Renal pelvis (tissue), 4 donors: ENCODE measurements around the gene CCL4L2. TPM values are rescaled to one million over a fixed set of nuclear protein-coding genes. Genes with fewer than 3 reads are reported as not detected.
"Not testable (repeated sequence)": the region's sequence is repeated elsewhere in the genome, so short reads cannot be mapped to it uniquely, and the experiment has no call there.

Source experiments
- DNase-seq: peaks from one replicate; pipeline ENCODE4 v3.0.0-alpha.2; 2013
- polyA plus RNA-seq, 3 donors: library from polyadenylated mRNA; unstranded; fragments of 120-200 nt; gene quantifications; one replicate each; pipeline ENCODE4 v1.2.1, GENCODE V29; 2013; ENCODE audit not compliant: insufficient read length in 3 of 3

CCL4L2 gene
- polyA plus RNA-seq, 3 donors: 0.53 to 0.84 (median 0.83) TPM

DNA sequence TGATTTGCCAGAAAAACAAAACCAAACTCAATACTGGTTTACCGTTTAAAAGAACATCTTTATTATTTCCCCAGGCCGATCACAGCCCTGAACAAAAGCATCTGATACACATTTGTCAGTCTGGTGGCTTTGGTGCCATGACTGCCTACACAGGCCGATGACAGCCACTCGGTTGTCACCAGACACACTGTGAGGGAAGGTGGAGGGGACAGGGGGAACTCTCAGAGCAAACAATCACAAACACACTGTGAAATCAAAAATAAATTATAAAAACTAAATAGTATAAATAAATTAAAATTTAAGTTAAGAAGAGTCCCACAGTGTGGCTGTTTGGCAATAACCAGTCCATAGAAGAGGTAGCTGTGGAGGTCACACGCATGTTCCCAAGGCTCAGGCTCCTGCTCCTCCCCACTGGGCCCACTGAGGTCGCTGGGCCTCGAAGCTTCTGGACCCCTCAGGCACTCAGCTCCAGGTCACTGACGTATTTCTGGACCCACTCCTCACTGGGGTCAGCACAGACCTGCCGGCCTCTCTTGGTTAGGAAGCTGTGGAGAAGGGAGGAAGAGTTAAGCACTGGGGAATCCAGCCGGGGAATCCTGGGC, 15.9 kb upstream of the CCL4L2 start:
- not testable (repeated sequence) for DNase-seq

GRCh38 chr17:36195434-36196130, 15.3 kb upstream of the CCL4L2 start:
- DNase-seq: no peak

- DNase-seq: no peak
Observed at GRCh38 chr17:36196131-36196486, 14.8 kb upstream of the CCL4L2 start.

GRCh38 chr17:36197387-36197703, 13.5 kb upstream of the CCL4L2 start:
- DNase-seq: no peak

DNA sequence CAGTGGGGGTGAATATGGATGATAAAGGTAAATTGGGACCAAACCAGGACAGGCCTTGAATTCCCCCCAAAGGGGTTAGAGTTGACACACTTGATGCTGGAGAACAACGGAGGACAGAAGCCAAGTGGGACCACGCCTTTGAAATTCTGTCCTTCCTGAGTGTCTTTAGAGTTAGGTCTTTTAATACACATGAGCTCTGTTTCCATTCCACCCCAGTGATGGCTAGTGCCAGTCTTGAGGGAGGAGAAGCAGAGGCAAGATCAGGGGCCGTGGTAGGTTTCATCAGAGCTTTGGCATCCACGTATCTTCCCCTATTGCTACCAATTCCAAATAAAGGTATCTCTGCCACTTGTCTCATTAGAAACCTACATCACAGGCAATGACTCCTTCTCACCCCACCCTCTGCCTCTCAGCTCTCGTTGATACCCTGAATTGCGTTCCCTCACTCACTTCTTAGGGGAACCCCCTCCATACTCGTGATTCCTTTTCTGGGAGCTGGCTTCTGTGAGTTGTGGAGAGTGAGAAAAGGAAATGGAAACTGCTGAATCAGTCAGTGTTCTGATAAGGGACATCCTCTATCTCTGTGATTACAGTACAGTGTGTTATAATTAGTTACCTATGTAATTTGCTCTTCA, 11.9 kb upstream of the CCL4L2 start:
- no peak for DNase-seq

DNA sequence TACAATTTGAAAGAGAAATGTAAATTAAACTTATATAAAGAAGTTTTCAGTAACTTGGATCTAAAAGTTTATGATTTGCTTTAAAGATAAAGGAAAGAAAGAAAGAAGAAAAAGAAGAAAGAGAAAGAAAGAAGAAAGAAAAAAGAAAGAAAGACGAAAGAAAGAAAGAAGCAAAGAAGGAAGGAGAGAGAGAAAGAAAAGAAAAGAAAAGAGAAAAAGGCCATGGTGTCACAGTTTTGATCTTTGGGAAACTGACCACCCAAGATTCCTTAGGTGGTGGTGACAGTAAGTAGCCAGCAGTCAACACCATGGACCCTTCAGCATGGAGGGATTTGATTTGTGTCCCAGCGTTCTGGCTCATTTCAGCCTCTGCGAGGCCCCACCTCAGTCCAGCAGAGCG, 9.8 kb upstream of the CCL4L2 start:
- not testable (repeated sequence) for DNase-seq

DNA sequence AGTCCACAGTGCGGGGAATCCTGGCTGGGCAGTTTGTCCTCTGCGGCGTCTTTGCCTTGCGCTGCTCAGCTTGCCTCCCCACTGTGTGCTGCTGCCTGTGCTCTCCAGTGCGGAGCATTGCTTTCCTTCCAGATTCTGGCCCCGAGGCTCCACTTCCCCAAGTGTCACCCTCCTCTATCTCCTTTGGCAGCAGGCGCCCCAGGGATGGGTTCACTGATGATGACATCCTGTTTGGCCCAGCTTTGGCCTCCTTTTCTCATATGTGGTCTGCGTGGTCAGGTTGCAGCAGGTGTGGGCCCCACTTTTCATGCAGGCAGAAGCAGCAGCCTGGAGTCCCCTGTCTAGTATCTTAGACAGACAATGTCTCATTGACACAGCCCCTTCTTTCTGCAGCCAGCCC, 9.4 kb upstream of the CCL4L2 start:
- DNase-seq: not testable (repeated sequence)

GRCh38 chr17:36203335-36203734, 7.5 kb upstream of the CCL4L2 start:
- no peak for DNase-seq

GRCh38 chr17:36204724-36205500, 6.0 kb upstream of the CCL4L2 start:
- no peak for DNase-seq

DNA sequence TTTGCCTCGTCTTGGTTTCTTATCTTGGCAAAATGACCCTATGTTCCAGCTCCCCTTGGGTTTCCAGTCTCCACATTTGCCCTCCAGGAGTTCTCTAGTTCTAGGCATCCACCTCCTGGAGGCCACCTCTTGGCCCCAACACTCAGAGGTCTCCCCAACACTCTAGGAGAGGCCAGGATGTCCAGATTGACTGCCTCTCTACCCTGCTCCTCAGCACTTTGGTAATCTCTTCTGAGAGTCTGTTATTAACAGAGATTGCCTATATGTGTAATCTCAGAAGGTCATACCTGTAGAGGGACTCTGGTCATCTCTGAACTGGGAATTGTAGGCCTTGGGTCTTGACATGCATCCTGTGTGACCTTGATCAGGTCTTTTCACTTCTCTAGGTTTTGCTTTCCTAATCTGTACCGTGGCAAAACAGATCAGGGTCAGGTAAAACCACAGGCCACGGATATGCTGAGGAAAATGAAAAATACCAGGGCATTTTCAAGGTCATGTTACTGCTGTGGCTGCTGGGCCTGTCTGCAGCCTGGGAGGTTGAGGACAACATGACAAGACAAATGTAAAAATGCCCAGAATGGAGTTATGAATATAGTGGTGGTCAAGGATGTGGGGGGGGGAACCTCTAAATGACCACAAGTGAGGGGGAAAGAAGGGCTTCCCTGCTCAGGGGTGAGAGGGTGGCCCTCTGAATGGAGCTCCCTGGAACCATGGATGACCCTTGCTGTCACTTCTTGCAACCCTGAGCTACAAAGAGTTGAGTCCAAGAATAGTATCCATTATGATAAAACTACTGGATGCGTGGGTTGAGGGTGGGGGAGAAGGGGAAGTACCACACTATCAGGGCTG, 5.0 kb upstream of the CCL4L2 start:
- no peak for DNase-seq

GRCh38 chr17:36206486-36206821, 4.4 kb upstream of the CCL4L2 start:
- not testable (repeated sequence) for DNase-seq

DNA sequence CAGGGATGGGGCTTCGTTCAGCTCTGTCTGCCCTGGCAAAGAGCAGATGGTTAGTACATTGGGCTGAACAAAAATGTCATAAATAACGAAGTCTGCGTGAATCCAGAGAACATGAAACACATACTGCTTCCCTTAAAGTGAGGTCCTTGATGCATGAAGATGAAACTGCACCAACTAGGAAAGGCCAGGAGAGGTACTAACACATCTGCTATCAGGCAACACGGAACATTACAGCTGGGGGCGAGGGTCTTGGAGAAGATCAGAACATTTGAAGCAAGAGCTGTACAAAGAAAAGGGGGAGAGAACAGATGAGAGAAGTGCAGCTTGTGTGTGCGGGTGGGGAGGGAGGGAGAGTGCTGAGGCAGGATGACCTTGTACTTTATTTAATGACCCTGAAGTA, 3.5 kb upstream of the CCL4L2 start:
- not testable (repeated sequence) for DNase-seq

GRCh38 chr17:36209575-36209974, 1.3 kb upstream of the CCL4L2 start:
- DNase-seq: no peak

DNA sequence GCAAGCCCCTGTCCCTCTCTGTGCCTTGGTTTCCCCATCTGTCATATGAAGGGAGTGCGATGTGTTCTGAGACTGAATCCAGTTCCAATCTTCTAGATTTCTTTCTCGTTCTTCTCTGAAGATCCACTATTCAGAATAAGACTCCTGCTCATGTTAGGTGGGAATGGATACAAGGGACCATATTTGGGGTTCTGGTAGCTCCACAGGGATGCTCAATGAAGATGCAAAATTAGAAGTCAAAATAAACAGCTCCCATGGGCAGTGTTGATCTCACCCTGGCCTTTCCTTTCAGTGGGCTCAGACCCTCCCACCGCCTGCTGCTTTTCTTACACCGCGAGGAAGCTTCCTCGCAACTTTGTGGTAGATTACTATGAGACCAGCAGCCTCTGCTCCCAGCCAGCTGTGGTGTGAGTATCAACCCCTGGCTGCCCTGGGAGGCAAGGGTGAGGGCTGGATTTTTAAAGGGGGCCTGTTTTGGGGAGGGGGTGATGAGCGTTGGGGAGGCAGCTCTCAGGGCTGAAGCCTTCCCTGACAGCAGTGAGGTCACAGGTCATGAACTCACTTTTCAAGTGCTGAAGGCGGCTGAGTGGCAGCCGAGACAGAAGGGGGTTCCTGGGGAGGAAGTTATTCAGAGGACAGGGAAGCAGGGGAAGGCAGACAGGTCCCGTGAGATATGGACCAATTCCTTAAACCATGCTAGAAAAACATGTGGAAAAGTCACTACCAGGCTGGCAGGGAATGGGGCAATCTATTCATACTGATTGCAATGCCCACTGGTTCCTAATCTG, 815 bp downstream of the CCL4L2 start:
- not testable (repeated sequence) for DNase-seq

DNA sequence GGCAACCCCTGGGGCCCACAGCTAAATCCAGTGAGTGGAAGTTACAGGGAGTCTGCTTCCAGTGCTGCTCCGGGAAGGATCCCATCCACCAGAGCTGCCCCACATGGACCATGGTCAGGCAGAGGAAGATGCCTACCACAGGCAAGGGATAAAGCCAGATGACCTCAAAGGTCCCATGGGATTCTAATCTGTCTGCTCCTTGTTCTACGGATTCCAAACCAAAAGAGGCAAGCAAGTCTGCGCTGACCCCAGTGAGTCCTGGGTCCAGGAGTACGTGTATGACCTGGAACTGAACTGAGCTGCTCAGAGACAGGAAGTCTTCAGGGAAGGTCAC, 1.4 kb downstream of the CCL4L2 start:
- no peak for DNase-seq

DNA sequence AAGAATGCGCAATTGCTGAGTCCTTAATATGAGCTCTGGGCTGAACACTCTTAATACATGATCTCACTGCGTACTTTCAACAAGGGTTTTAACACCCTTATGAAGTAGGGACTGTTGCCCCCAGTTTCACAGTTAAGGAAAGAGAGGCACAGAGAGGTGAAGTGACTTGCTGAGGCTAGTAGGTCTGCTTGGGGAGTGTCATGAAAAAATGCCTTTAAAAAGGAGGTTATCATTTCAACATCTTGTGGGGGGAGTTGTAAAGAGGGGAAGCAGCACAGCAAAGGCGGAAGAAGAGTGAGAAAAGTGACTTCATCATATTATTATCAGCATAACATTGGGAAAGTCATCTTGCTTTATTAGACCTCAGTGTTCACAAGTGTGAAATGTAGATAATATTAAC, 2.1 kb downstream of the CCL4L2 start:
- DNase-seq: no peak

GRCh38 chr17:36213695-36214094, 2.8 kb downstream of the CCL4L2 start:
- DNase-seq: no peak

DNA sequence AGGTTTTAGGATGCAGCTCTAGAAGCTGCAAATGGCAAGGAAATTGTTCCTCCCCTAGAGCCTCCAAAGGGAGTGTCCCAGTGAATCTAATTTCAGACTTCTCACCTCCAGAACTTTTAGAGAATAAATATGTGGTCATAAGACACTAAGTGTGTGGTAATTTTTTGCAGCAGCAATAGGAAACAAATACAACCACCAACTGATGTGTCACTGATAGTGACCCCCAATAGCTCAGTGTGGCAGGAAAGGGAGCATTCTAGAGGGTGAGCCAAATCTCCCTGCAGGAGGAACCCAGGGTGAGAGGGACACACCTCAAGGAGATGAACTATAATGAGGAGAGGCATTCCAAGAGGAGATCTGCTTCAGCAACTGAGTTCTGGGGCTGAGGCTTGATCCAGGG, 4.1 kb downstream of the CCL4L2 start:
- DNase-seq: no peak

DNA sequence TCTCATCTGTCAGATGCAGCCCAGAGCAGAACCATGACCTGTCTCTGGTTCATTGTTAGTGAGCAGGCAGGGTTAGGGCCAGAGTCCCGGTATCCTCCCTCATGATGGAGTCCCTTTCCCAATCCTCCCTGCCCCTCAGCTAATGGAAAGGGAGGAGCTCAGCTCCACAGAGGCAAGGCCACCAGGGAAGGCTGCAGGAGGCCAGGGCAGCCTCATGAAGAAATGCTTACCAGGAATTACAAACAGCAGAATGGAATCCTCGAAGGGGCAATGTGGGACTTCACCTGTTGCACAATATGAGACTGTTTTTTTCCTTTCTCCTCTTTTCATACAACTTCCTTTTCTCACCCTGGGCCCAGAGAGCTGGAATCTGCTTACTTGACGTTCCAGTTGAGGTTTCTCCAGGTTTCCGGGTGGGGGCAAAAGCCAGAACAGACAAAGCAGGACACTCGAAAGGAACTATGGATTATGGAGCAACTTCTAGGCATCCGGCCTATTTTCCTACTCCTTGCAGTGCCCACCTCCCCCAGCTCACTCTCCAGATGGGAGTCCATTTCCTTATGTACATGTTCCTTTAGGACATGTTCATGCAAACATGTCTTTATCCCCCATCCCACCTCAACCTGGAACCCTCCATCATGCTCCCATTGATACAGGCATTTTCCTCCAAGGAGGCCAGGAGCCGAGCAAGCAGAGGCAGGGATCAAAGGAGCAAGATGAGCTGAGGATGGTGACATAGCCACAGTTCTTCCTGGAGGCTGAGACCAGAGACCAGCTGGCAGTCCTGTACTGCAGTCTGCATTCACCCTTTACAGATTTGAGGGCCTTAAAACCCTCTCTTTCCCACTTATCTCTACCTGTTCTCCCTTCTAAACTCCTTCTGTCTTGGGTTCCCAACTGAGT, 4.8 kb downstream of the CCL4L2 start:
- DNase-seq: not testable (repeated sequence)

- DNase-seq: not testable (repeated sequence)
Observed at GRCh38 chr17:36219556-36219955, 8.7 kb downstream of the CCL4L2 start.
